ENCODE results near the gene SLC27A4. TPM values are rescaled to one million over a fixed set of nuclear protein-coding genes. Genes with fewer than 3 reads are reported as not detected.
"Not testable (repeated sequence)": the region's sequence is repeated elsewhere in the genome, so short reads cannot be mapped to it uniquely, and the experiment has no call there.

Gene SLC27A4
- total and polyA plus RNA-seq, 2 experiments from 2014 or later: 12.3 to 30.9 TPM

DNA sequence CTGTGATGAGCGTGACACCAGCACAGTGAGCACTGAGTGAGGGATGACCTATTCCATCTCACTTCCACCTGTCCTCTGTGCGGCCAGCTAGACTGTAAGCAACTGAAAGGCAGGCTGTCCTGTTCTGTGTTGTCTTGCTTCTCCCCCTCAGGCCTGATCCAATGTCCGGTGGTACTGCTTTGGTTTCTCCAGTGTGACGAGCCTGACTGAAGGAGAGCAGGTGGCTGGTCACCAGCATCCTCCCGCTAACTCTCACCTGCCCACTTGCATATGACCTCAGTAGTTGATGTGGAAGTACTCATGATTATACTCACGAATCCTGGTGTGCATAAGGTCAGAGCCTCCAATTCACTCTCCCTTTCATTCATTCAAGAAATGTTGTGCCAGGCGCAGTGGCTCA lies 2.4 kb upstream of the SLC27A4 start:
- Histone ChIP-seq H3K9ac (no peak overlapping the region), H3K79me2 (ENCODE audit: insufficient read depth) (peaks cover 11% of the 10 kb centered on the region), H3K9me3 (ENCODE audit: low read depth) (no peaks in the 10 kb centered on the region), H3K9me2 (ENCODE audit: insufficient read depth) (no peaks in the 10 kb centered on the region), H3K27ac (no peak overlapping the region), H3F3A (ENCODE audit: insufficient read depth) (peaks cover 12% of the 10 kb centered on the region), H4K20me1 (ENCODE audit: insufficient read depth) (no peaks in the 10 kb centered on the region), H3K4me2 (ENCODE audit: unreplicated experiment) (no peak overlapping the region), H2AFZ (no peak overlapping the region), H3K4me1 (ENCODE audit: insufficient read depth) (no peaks in the 10 kb centered on the region), H3K36me3 (ENCODE audit: low read depth) (no peaks in the 10 kb centered on the region), H3K27me3 (replicated peaks; ENCODE audit: insufficient read depth) (no peaks in the 10 kb centered on the region), H3K4me3 (no peak overlapping the region)
- TF ChIP-seq EZH2 (IDR thresholded peaks at IDR 0.05; ENCODE audit: insufficient read depth, poor library complexity, severe bottlenecking) (no peak), EZH2phosphoT487 (IDR thresholded peaks at IDR 0.05; ENCODE audit: insufficient read depth, low read depth) (no peak)
- DNase-seq: no peak
- in situ Hi-C loops (cut with MboI): no loop called here
- 84 to 88% methylated on average over 7 of the region's 7 CpGs for WGBS, 2 experiments (ENCODE audit: low coverage in 1 of 2, low lambda C conversion rate in 2 of 2, missing lambda C conversion rate in 2 of 2)

DNA sequence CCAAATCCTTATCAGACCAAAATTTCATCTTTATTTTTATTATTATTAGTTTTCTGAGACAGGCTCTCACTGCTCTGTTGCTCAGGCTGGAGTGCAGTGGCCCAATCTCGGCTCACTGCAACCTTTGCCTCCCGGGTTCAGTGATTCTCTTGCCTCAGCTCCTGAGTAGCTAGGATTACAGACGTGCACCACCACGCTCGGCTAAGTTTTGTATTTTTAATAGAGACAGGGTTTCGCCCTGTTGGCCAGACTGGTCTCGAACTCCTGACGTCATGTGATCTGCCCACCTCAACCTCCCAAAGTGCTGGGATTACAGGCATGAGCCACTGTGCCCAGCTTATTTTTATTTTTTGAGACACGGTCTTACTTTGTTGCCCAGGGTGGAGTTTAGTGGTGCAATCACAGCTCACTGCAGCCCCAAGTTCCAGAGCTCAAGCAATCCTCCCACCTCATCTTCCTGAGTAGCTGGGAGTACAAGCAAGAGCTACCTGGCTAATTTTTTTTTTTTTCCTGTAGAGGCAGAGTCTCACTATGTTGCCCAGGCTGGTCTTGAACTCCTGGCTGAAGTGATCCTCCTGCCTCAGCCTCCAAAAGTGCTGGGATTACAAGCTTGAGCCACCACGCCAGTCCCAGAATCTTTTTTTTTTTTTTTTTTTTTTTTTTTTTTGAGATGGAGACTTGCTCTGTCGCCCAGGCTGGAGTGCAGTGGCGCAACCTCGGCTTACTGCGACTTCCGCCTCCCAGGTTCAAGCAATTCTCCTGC lies 1.3 kb upstream of the SLC27A4 start:
- WGBS, 2 experiments (ENCODE audit: low coverage in 1 of 2, low lambda C conversion rate in 2 of 2, missing lambda C conversion rate in 2 of 2): 91% methylated on average over 10 to 15 of the region's 15 CpGs

DNA sequence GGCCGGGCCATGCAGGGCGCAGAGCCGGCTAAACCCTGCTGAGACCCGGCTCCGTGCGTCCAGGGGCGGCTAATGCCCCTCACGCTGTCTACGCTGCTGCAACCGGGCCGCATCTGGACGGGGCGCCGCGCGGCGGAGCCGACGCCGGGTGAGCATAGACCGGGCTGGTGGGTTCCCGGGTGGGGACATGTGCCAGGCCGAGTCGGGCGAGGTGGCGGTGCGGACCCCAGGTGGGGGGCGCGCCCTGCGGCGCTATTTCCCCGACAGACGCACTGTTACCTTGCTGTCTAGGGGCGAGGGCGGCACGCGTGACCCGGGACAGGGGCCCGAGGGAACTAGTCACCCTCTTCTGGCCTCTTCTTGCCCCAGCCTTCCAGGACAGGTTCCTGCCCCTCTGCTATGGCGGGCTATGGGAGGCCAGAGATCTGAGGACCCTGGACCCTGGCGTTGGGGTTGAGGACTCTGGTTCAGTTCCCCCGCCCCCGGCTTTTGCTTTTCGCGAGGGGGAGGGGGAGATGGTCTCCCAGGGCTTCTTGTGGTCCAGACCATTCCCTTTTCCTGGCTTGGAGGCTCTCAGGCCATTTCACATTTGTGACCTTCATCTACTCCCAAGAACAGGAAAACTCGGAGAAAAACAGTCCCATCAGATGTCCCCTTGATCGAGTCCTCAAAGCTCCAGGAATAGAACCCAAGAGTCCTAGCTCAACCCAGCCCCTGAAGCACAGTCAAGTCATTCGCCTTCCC lies 536 bp downstream of the SLC27A4 start:
- H3K27me3 ChIP-seq (replicated peaks; ENCODE audit: insufficient read depth): no peaks in the 10 kb centered on the region
- DNase-seq: peak; percentile 38
- H3K9me3 ChIP-seq (ENCODE audit: low read depth): no peaks in the 10 kb centered on the region
- in situ Hi-C loops (cut with MboI): no loop called here
- 0 to 2% methylated on average over 19 to 36 of the region's 48 CpGs for WGBS, 2 experiments (ENCODE audit: low coverage in 1 of 2, low lambda C conversion rate in 2 of 2, missing lambda C conversion rate in 2 of 2)
- peak overlapping the region; percentile 95 for H3K4me2 ChIP-seq (ENCODE audit: unreplicated experiment)
- no peaks in the 10 kb centered on the region for H4K20me1 ChIP-seq (ENCODE audit: insufficient read depth)
- H3K4me1 ChIP-seq (ENCODE audit: insufficient read depth): no peaks in the 10 kb centered on the region
- peaks cover 11% of the 10 kb centered on the region for H3K79me2 ChIP-seq (ENCODE audit: insufficient read depth)
- H3F3A ChIP-seq (ENCODE audit: insufficient read depth): peaks cover 5% of the 10 kb centered on the region
- H3K9ac ChIP-seq: peak overlapping the region; percentile 69
- no peak for TF ChIP-seq EZH2 (IDR thresholded peaks at IDR 0.05; ENCODE audit: insufficient read depth, poor library complexity, severe bottlenecking)
- TF ChIP-seq EZH2phosphoT487 (IDR thresholded peaks at IDR 0.05; ENCODE audit: insufficient read depth, low read depth): no peak
- peak overlapping the region; percentile 91 for H2AFZ ChIP-seq
- 0 out of 2 replicates have a peak overlapping the region, but pooled peaks have one; percentile 12 for H3K27ac ChIP-seq
- H3K36me3 ChIP-seq (ENCODE audit: low read depth): peaks cover under 1% of the 10 kb centered on the region; the same call in 1 of the 2 replicates
- peak overlapping the region; percentile 73 for H3K4me3 ChIP-seq
- H3K9me2 ChIP-seq (ENCODE audit: insufficient read depth): no peaks in the 10 kb centered on the region

More for the DNA sequence above, 1.3 kb upstream of the SLC27A4 start:
- Histone ChIP-seq H3F3A (ENCODE audit: insufficient read depth) (peaks cover 12% of the 10 kb centered on the region), H3K79me2 (ENCODE audit: insufficient read depth) (peaks cover 11% of the 10 kb centered on the region)
- H3K4me3 ChIP-seq; DNase-seq; in situ Hi-C loops (cut with MboI); H3K9me3 ChIP-seq (ENCODE audit: low read depth); H3K4me1 ChIP-seq (ENCODE audit: insufficient read depth); H3K9me2 ChIP-seq (ENCODE audit: insufficient read depth); H2AFZ ChIP-seq; H3K36me3 ChIP-seq (ENCODE audit: low read depth); H3K9ac ChIP-seq; H3K4me2 ChIP-seq (ENCODE audit: unreplicated experiment); H3K27me3 ChIP-seq (replicated peaks; ENCODE audit: insufficient read depth); H4K20me1 ChIP-seq (ENCODE audit: insufficient read depth); H3K27ac ChIP-seq: not testable (repeated sequence)

DNA sequence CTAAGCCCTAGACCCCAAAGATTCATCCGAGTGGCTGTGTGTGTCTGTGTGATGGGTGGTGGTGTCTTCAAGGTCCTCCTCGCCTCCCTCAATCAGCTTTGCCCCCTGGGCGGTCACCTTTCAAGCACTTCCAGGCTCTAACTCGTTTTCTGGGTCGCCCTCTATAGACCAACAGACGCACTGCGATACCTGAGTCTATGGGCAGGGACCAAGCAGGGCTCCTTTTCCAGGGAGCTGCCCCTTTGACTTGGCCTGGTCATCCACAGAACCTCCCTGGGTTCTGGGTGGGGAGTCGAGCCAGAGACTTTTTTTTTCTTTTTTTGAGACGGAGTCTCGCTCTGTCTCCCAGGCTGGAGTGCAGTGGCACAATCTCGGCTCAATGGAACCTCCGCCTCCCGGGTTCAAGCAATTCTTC lies 1.1 kb downstream of the SLC27A4 start:
- Histone ChIP-seq H3K27me3 (replicated peaks; ENCODE audit: insufficient read depth) (no peaks in the 10 kb centered on the region), H3K9me2 (ENCODE audit: insufficient read depth) (no peaks in the 10 kb centered on the region), H3K79me2 (ENCODE audit: insufficient read depth) (peaks cover 11% of the 10 kb centered on the region), H3K36me3 (ENCODE audit: low read depth) (peaks cover 3% of the 10 kb centered on the region; the same call in 1 of the 2 replicates), H3K9ac (peak overlapping the region; percentile 69), H3K4me3 (peak overlapping the region; percentile 73), H2AFZ (peak overlapping the region; percentile 91), H3K27ac (0 out of 2 replicates have a peak overlapping the region, but pooled peaks have one; percentile 12), H3K4me1 (ENCODE audit: insufficient read depth) (no peaks in the 10 kb centered on the region), H3F3A (ENCODE audit: insufficient read depth) (peaks cover 5% of the 10 kb centered on the region), H3K9me3 (ENCODE audit: low read depth) (no peaks in the 10 kb centered on the region), H3K4me2 (ENCODE audit: unreplicated experiment) (peak overlapping the region; percentile 95), H4K20me1 (ENCODE audit: insufficient read depth) (no peaks in the 10 kb centered on the region)
- in situ Hi-C loops (cut with MboI): no loop called here
- WGBS, 2 experiments (ENCODE audit: low coverage in 1 of 2, low lambda C conversion rate in 2 of 2, missing lambda C conversion rate in 2 of 2): 18 to 20% methylated on average over 13 of the region's 13 CpGs
- peak; percentile 84 for DNase-seq
- TF ChIP-seq EZH2 (IDR thresholded peaks at IDR 0.05; ENCODE audit: insufficient read depth, poor library complexity, severe bottlenecking): no peak
- no peak for TF ChIP-seq EZH2phosphoT487 (IDR thresholded peaks at IDR 0.05; ENCODE audit: insufficient read depth, low read depth)

Data from GM23248 (cell line).